ENCODE results near the gene BEND4.

Gene BEND4

GRCh38 chr4:42101446-42101975 is 50.9 kb downstream of the BEND4 start:
- no peak for DNase-seq

- no peak for DNase-seq
Measured at GRCh38 chr4:42088386-42088785, 64.1 kb downstream of the BEND4 start.

- no peak for DNase-seq
Measured at GRCh38 chr4:42083816-42084215, 68.6 kb downstream of the BEND4 start.

GRCh38 chr4:42080306-42080705 is 72.1 kb downstream of the BEND4 start:
- DNase-seq: no peak

- DNase-seq: no peak
Measured at GRCh38 chr4:42078184-42078801, 74.2 kb downstream of the BEND4 start.

DNA sequence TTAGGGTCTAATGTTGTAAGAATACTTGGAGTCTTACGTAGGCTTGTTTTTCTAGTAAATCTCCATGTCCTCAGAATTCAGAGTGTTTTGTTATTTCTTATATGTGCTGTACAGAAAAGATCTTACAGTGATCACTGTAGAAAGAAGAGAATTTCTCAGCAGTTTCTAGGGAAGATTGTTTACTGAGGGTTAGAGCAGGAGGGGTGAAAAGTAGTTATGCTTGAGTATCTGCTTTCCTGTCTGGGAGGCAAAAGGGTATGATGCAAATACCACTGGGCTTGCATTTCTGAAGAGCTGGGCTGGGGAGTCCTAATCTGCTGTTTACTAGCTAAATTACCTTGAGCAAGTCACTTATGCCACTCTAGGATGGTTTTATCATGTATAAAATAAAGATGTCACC is 78.2 kb downstream of the BEND4 start:
- no peak for DNase-seq

GRCh38 chr4:42070463-42070862 is 82.0 kb downstream of the BEND4 start:
- no peak for DNase-seq

DNA sequence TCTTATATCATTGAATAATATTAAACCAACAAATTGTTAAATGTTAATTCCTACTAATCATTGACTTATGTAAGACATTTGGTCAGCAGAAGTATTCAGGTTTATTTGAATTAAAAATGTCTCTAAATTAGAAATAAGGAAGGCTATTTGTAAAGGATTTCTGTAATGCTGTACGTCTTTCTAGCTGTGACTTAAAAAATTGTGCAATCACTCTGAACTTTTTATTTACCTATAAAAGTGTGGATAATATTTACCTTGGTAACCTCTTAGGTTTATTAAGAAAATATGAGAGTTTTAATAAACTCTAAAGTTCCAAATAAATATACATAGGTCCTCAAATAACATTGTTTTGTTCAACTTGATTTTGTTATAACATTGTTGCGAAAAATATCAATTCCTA is 85.2 kb downstream of the BEND4 start:
- DNase-seq: no peak

- no peak for DNase-seq
Measured at GRCh38 chr4:42066402-42066801, 86.1 kb downstream of the BEND4 start.
